Activated CD8-positive, alpha-beta memory T cell treated with anti-CD3 and anti-CD28 coated beads, Interleukin-2, amount 50 U/mL, for 1 hour (primary cell): ENCODE data around the gene FAM168B.
"Not testable (repeated sequence)": the region's sequence is repeated elsewhere in the genome, so short reads cannot be mapped to it uniquely, and the experiment has no call there.

Experiments
- DNase-seq: peaks from one replicate; pipeline ENCODE4 v3.0.0-alpha.2; 2020; ENCODE audit errors: extremely low read depth

The FAM168B gene

DNA sequence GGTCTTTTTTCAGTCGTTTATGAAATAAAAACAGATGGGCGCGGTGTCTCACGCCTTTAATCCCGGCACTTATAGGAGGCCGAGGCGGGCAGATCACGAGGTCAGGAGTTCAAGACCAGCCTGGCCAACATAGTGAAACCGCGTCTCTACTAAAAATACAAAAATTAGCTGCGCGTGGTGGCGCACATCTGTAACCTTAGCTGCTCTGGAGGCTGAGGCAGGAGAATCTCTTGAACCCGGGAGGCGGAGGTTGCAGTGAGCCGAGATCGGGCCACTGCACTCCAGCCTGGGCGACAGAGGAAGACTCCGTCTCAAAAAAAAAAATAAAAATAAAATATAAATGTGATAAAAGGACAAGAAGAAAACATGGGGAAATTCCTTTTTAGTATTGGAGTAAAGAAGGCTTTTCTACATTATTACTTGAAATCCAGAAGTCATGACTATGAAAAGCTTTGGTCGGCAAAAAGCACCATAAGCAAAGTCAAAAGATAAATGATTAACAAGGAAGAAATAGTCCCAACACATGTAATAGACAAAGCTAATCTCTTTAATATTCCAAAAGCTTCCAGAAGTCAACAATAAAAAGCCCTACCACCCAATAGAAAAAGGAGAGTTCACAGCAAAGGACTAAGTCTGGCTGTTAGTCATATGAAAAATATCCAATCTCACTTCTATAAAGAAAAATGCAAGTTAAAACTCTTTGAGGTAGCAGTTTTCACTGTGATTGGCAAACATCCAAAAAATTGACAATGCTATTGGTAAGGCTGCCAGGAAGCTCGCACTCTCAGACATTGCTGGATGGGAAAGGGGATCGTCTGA, 1.4 kb upstream of the FAM168B start:
- DNase-seq = no peak

- DNase-seq = peak; percentile 31
These were observed 619 bp upstream of the FAM168B start for GRCh38 chr2:131093696-131094462.

DNA sequence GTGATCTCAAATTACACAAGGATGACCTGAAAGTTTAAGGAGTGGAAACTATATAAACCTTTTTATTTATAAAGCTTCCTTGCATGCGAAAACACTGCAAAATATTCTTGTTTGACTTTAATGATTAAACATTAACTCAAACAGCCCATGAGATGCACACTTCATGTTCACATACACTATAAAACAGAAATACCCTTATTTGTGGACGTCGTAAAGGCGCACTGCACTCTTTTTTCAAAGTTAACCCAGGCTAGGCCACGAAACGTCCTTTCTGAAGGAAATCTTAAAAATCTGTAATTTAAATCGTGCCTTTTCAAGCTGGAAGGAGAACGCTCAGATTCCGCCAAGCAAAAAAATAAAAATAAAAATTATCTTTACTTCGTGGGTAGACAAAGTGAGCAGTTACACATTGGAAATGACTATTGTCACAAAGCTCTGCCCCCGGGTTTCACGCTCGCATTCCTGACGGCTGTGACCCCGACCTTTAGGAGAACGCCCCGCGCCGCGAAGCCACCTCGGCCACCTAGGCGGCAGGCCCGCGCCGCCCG, 728 bp downstream of the FAM168B start:
- no peak for DNase-seq

GRCh38 chr2:131085646-131086045, 7.6 kb downstream of the FAM168B start:
- no peak for DNase-seq

- DNase-seq = no peak
These were observed 12.1 kb downstream of the FAM168B start for GRCh38 chr2:131081190-131081589.

DNA sequence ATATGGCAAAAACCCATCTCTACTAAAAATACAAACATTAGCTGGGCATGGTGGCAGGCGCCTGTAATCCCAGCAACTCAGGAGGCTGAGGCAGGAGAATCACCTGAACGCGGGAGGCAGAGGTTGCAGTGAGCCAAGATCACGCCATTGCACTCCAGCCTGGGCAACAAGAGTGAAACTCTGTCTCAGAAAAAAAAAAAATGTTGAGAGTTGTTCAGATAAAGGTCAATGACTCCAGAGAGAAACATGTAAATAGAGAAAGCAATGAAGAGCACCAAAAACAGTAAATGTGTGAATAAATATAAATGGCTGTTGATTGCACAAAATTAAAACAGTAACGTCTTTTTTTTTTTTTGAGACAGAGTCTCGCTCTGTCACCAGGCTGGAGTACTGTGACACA, 13.3 kb downstream of the FAM168B start:
- DNase-seq = not testable (repeated sequence)

DNA sequence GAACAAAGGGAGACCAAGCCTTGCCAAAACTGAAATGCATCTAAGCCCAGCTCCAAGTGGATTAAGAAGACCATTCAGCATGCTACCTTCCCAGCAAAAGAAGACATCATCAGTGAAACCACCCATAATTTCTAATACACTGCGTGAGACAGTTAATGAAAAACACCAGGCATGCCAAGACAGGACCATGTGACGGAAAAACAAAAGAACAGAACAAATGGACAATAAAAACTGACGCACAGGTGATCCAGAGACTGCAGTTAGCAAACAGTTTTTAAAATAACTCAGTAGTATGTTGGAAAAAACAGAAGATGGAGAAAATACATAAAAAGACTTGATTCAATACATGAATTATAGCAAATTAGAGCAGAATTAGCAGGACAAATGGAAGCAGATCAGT, 15.3 kb downstream of the FAM168B start:
- no peak for DNase-seq

DNA sequence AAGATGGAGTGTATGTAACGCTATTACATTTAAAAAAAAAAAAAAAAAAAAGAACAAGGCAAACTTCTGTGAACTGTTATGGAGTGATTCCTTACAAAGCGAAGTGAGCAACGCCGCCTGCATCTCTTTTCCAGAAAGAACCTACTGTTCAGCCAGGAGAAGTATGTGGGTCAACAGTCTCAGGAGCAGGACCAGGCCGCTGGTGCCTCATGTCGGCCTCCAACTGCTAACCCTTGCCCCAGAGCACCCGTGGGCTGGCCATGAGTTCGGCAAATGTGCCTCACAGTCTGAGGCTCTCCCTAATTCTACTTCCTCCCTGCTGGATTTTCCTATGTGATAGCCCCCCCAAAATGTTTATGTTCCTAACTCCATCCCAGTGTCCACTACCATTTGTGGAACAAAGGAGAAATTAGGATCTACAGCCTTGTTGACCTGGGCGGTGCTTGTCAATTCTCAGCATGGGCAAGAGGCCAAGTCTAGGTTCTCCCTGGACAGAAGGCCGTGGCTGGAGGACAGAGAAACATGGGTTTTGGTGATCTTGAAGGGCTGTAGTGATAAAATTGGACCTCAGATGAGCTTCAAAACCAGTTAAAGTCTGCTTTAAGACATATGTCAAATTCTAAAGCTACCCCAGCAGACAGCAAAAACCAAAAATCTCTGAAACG, 15.9 kb downstream of the FAM168B start:
- DNase-seq = no peak

- DNase-seq = no peak
These were observed 16.6 kb downstream of the FAM168B start for GRCh38 chr2:131076707-131077106.

DNA sequence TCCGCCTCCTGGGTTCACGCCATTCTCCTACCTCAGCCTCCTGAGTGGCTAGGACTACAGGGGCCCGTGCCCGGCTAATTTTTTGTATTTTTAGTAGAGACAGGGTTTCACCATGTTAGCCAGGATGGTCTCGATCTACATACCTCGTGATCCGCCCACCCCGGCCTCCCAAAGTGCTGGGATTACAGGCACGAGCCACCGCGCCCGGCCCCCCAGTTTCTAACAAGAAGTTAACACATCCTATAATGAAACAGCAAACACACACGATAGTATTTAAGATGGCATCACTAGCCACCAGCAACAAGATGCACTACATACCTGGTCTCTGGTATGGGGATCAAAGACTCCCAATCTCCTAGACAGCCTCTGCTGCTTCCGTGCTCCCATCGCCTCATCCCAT, 17.7 kb downstream of the FAM168B start:
- DNase-seq = not testable (repeated sequence)

- not testable (repeated sequence) for DNase-seq
These were observed 25.1 kb downstream of the FAM168B start for GRCh38 chr2:131068172-131068571.

DNA sequence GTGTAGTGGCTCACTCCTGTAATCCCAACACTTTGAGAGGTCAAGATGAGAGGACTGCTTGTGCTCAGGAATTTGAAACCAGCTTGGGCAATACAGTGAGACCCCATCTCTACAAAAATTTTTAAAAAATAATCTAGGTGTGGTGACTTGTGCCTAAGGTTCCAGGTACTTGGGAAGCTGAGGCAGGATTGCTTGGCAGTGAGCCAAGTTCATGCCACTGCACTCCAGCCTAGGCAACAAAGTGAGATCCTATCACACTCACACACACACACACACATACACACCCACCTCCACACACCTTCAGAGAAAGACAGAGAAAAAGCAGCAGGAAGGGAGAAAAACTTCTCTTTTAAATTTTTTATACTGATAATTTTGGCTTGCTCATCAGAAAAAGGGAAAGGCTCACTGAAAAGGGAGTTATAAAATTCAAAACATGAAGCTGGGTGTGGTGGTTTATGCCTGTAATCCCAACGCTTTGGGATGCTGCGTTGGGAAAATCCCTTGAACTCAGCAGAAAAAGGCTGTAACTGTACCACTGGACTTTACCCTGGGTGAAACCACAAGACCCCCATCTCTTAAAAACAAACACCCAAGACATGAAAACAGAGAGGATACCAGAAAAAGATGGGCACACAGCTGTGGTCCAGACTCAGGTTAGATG, 25.7 kb downstream of the FAM168B start:
- no peak for DNase-seq

- no peak for DNase-seq
These were observed 28.4 kb downstream of the FAM168B start for GRCh38 chr2:131064589-131065512.

GRCh38 chr2:131063501-131064283, 29.6 kb downstream of the FAM168B start:
- DNase-seq = no peak

DNA sequence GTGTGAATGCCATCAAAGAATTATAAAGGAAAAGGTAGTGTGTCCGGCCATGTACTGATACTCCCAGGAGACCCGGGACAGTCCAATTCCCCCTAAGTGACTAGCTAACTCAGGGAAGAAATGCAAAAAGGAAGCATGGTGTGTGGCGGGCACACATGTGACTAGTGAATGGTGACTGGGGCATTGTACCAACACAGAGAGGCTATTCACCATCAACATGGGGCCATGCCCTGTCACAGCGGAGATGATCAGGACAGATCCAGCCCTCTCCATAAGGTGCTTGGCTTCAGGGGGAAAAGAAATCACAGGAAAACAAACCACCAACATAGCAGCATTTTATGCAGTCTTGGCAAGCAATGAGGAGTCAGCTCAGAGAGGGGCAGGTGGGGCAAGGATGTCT, 34.3 kb downstream of the FAM168B start:
- no peak for DNase-seq

DNA sequence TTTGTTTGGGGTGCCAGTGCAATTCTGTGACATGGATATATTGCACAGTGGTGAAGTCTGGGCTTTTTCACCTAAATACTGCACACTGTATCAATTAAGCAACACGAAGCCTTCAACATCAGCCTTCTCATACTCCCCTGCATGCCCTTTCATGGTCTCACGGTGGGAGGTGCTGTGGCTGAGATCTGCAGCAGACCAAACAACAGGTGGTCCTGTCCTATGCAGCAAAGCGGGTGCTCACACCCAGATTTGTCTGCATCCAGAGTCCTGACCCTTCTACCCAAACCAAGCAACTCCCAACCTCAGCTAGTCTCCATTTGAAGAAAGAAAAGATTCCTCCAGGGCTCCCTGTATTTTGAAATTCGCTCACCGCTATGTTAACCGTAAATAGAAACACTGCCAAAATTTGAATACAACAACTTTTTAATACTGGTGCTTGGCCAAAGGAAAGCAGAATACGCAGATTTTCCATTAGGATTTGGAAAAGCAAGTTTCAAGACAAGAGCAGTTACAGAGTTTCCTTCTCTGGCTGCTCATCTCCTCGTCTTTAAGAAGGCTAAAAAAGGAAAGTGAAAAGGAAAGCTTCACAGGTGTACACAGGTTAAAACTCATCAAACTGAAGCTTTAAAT, 34.9 kb downstream of the FAM168B start:
- DNase-seq = no peak

GRCh38 chr2:131056932-131057287, 36.4 kb downstream of the FAM168B start:
- no peak for DNase-seq

DNA sequence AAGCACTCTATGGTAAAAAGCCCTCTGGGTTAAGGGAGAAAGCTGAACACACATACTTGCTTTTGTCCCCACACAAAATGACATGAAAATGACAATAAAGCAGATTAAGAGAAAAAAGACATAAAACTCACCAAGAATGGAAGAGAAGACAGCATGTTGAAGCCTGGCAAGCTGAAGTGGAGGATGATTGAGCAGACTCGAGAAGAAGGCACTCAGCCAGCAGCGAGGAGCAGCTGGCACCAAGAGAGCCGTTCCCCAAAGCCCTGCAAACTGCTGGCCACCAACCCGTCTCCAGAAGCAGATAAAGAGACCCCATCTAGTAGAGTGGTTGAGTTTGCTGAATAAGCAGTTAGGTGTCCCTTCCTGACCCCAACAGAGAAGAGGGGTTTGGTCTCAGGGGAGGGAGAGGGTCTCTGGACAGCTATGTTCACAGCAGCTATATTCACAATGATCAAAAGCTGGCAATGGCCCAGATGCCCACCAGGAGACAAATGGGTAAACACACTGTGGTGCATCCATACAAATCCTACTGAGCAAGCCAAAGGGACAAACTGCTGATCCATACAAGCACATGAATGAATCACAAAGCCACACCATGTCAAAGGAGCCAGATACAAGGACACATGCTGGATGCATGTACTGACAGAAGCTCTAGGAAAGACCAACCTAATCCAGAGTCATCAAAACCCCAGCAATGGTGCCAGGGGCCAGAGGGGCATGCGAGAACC, 36.9 kb downstream of the FAM168B start:
- DNase-seq = no peak
